ENCODE data around the gene TMEM126A.

Gene TMEM126A

GRCh38 chr11:85698195-85698594 lies 50.4 kb downstream of the TMEM126A start:
- no peak for DNase-seq

GRCh38 chr11:85699957-85700741 lies 52.4 kb downstream of the TMEM126A start:
- no peak for DNase-seq

GRCh38 chr11:85704967-85705366 lies 57.2 kb downstream of the TMEM126A start:
- no peak for DNase-seq

GRCh38 chr11:85705800-85706199 lies 58.0 kb downstream of the TMEM126A start:
- DNase-seq = no peak
